ENCODE data around the gene FAM163A. TPM values are rescaled to one million over a fixed set of nuclear protein-coding genes. Genes with fewer than 3 reads are reported as not detected.
"Not testable (repeated sequence)": the region's sequence is repeated elsewhere in the genome, so short reads cannot be mapped to it uniquely, and the experiment has no call there.

The FAM163A gene
- polyA plus RNA-seq, 3 donors = 0.90 to 2.1 (median 1.0) TPM

DNA sequence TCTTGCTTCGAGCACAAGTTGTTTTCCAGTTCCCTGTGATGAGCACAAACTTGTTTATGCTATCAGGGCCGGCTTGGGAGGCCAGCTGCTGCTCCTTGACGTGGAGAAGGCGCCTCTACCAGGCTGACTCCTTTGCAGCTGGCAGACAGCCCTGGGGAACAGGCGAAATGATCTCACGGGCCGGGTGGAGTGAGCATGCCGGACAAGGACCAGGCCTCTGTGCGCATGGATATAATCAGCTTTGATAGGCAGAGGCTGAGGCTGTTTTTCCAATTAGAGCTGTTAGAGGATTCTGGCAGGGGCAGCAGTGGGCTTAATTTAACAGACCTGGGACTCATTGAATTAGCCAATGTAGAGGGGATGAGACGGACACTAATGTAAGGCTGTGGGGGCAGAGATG lies 38.9 kb downstream of the FAM163A start:
- no peak for DNase-seq (ENCODE audit: extremely low read depth in 1 of 11, low read depth in 9 of 11, low spot score in 4 of 11)

DNA sequence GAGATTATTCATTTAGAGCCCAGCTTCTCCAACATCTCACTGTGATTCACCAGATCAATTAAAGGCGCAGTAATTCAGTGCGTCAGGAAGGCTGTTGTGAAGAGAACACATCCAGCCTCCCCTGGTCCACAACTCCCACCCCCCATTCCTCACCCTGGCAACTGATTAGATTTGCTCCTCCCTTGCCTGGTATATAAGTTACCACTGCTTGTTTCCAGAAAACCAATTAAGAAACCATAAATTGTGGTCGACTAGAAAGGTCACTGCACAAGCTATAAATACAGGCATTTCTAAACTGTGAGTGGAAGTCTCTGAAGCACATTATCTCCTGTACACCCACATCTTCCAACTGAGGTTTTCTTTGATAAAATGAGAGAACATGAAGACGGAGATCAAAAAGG lies 41.9 kb downstream of the FAM163A start:
- DNase-seq (ENCODE audit: extremely low read depth in 1 of 11, low read depth in 9 of 11, low spot score in 4 of 11) = peak in 10 of 11 donors; percentile 28 to 85 (median 68)

DNA sequence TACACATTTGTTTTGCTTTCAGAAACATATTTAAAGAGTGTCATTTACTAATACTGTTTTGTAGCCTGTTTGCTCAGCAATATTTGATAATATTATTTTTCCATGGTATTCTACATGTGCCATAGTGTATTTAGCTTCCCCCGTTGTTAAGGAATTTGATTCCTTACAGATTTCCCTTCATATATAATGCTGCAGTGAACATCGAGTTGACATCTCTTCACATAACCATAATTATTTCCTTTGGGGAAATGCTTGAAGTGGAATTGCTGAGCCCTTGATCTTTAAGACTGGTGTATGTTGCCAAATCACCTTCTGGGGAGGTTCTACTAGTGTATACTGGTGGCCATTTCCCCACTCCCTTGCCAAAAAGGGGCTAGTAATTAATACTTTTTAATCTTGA lies 42.6 kb downstream of the FAM163A start:
- DNase-seq (ENCODE audit: extremely low read depth in 1 of 11, low read depth in 9 of 11, low spot score in 4 of 11) = no peak

DNA sequence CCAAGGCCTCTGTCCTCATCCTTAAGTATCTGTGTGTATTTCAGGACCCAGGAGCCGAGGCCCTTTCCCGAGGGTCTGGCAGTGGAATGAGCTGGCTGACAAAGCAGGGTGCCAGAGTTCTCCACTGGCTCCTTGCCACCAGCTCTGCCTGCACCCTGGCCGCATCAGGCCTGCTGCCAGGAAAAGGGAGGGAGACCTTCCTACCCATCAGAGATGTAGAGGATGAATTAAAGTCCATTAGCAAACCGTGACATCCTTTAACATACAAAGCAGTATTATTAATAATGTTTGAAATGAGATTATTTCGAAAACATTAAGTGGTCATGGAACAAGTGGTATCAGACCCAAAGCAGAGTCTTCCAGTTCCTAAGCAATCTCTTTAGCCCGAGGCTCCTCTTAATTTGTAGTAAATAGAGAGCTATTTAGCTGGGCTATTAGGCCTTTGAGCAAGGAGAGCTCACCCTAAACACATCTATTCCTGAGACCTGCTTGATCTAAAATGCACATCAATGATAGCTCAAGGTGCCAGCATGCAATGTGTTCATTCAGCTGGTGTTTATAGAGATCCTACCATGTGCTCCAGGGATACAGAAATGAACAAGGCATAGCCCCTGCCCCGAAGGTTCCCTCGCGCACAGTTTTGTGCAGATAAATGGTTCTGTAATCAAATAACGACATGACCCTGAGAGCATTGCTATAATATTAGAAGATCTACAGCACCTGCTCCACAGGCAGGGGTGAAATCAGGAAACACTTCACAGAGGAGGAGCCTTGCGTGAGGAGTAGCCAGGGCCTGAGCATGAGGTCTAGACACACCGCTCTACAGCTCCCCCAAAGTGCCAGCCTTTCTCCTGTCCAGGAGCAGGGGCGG lies 44.0 kb downstream of the FAM163A start:
- no peak for DNase-seq (ENCODE audit: extremely low read depth in 1 of 11, low read depth in 9 of 11, low spot score in 4 of 11)

DNA sequence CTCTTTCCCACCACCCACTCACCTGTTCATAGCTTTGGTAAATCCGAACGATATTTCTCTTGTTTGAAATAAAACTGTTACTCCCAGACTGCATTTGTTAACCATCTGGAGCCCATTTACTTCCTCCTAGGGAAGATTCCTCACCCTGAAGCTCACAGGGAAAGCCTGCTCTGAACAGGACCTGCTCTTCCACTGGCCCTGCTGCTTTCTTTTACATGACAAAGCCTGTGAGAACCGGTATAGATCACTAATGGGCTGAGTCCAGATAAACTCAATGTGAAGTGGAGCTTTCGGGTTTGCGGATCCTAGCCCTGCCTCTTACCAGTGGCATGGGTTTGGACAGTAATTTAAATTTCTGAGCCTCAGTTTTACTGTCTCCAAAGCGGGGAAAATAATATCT lies 45.2 kb downstream of the FAM163A start:
- DNase-seq (ENCODE audit: extremely low read depth in 1 of 11, low read depth in 9 of 11, low spot score in 4 of 11) = no peak

DNA sequence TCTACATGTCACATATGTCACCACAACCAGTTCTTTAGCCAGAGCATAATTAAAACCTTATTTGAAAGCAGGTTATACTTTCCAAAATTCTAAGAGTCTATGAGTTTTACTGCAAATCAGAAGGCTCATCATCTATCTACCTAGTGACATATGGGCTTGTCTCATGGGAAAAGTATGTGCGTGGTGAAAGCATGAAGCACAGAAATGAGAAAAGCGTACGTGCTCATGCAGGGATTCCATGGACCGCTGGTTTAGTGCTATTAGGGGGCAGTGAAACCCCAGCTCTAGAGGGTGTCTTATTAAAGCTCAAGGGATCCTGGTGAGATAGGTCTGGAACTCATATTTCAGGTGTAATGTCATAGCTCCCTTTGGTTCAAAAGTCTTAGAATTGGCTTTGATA lies 50.2 kb downstream of the FAM163A start:
- no peak for DNase-seq (ENCODE audit: extremely low read depth in 1 of 11, low read depth in 9 of 11, low spot score in 4 of 11)

DNA sequence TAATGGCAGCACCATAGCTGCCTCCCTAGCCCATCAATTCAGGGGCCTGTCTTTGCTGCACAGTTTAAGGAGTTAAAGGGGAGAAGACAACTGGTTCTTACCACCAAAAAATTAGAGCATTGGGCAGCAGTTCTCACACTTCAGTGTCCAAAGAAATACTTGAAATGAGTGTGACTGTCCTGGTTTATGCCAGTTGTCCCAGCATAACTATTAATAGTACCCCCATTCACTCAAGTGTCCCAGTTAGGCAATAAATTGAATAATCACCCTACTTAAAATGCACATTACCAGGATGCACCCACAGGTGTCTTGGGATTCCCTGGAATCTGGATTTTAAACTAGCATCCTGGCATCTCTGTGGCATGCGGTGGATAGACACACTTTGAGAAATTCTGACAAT lies 51.1 kb downstream of the FAM163A start:
- no peak for DNase-seq (ENCODE audit: extremely low read depth in 1 of 11, low read depth in 9 of 11, low spot score in 4 of 11)

DNA sequence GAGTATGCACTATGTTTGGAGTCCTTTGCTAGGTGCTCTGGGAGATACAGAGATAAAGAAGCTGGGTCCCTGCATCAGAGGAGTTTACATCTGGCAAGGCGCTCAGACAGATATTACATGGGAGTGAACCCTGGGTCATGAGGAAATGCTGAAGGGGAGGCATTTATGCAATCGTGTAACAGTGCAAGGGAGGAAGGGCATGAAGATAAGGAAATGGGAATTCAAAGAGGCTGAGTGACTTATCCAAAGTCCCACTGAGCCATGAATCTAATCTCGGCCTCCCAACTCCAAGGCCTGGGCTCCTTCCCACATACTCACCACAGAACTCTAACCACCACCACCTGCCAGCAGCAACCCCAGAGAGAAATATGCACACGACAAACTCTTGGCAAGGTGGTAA lies 51.6 kb downstream of the FAM163A start:
- no peak for DNase-seq (ENCODE audit: extremely low read depth in 1 of 11, low read depth in 9 of 11, low spot score in 4 of 11)

DNA sequence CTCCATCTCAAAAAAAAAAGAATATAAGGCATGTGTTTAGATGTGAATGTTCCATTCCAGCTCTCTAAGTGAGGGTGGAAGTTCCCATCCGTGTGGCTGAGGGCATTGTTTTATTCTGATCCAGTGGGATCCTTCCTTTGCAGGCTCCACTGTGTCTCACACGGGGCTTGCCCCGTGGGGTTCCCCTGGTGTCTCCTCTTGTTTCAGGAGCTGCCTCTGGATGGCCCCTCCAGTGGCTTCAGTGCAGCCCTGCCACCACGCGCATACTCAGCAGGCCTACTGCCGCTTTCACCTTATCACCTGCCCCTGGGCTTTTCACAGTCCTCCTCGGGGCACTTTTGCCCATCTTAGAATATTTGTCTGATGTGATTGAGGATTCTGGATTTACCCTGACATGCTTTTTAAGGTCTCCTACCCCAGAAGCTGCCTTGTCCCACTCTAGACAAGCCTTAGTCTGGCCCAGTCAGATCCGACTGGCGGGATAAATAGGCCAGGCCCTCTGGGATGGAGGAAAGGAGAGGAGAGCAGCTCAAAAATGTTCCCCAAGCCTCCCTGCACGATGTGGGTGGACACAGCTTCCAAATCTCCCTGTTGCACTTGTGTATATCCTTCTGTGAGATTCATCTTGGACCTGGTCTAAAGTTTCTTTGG lies 55.2 kb downstream of the FAM163A start:
- no peak for DNase-seq (ENCODE audit: extremely low read depth in 1 of 11, low read depth in 9 of 11, low spot score in 4 of 11)

DNA sequence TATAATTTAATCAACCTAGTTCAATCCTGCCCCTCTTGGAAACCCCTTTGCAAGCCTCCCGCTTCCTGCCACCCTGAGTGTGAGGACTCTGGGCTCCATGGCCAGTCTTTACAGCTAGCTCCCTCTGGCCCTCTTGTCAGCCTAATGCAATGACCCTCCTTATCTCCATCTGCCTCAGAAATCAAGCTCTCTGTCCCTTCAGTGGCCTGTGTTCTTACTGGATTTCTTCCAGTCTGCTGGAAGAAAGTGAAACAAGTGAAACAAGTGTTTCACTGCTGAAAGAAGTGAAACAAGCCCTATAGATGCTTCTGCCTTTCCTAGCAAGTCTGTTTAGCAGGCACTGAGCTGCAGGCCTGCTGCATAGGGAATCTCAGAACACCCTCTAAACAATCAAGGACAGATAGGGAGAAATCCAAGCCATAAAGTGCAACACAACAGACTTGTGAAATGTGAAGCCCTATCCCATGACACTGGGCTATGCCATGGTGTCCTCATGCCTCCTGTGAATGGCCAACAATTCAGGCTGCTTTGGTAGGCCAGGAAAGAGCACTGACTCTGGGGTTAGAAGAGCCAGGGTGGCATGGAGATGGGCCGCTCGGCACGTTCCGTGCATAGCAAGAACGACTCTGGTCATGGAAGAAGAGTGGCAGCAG lies 55.9 kb downstream of the FAM163A start:
- DNase-seq (ENCODE audit: extremely low read depth in 1 of 11, low read depth in 9 of 11, low spot score in 4 of 11) = no peak

DNA sequence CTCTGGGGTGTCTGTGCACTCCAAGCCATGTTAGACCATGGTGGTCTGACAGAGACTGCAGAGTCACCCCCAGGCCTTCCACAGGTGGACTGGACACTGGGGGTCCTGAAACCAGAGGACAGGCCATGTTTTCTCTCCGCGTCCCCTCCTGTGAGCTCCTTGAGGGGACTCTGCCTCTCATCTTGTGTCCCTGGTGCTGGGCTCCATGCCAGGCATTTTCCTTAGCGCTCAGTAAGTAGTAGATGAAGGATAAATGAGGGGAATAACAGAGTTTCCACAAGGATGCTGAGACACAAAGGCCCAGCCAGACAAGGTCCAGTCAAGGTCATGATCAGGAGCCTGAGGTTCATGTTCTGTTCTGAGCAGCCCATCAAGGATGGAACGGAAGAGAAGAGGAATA lies 57.4 kb downstream of the FAM163A start:
- no peak for DNase-seq (ENCODE audit: extremely low read depth in 1 of 11, low read depth in 9 of 11, low spot score in 4 of 11)

DNA sequence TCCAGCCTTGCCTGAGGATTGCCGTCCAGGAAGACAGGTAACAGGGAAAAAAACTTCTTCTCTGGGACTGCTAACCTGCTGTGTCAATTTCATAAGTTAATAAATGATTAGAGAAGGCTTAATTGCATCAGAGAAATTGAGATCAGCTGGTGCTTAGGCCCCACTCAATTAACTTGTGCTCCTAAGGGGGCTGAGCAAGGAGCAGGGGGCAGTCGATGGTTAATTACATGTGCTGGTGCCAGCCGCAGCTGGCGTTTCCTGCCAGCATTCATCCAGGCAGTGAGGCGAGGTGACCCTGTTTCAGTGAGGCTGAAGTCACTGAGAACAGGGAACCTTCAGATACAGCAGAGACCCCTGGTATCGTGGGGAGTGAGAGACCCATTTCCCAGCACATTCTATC lies 60.0 kb downstream of the FAM163A start:
- no peak for DNase-seq (ENCODE audit: extremely low read depth in 1 of 11, low read depth in 9 of 11, low spot score in 4 of 11)

DNA sequence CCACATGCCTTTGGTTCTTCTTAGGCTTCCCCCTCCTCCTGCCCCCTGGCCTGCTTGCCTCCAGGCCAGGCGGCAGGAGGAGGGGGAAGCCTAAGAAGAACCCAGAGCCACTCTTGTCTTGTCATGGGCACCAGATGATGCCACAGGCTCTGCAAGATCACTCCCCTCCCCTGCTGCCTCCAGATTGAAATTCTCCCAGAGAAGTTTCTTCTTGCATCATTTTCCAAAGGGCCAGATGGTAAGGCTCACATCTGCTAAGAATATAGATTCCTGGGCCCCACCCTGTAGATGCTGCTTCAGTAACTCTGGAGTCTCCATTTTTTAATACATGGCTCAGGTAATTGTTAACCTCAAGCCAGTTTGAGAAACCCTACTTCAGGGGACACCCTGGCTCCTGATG lies 60.8 kb downstream of the FAM163A start:
- no peak for DNase-seq (ENCODE audit: extremely low read depth in 1 of 11, low read depth in 9 of 11, low spot score in 4 of 11)

DNA sequence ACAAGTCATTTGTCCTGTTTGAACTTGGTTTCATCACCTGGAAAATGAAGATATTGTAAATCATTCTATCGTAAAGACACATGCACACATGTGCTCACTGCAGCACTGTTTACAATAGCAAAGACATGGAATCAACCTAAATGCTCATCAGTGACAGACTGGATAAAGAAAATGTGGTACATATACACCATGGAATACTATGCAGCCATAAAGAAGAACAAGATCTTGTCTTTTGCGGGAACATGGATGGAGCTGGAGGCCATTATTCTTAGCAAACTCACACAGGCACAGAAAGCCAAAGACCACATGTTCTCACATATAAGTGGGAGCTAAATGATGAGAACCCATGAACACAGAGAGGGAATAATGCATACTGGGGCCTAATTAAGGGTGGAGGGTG lies 61.3 kb downstream of the FAM163A start:
- DNase-seq (ENCODE audit: extremely low read depth in 1 of 11, low read depth in 9 of 11, low spot score in 4 of 11) = not testable (repeated sequence)

DNA sequence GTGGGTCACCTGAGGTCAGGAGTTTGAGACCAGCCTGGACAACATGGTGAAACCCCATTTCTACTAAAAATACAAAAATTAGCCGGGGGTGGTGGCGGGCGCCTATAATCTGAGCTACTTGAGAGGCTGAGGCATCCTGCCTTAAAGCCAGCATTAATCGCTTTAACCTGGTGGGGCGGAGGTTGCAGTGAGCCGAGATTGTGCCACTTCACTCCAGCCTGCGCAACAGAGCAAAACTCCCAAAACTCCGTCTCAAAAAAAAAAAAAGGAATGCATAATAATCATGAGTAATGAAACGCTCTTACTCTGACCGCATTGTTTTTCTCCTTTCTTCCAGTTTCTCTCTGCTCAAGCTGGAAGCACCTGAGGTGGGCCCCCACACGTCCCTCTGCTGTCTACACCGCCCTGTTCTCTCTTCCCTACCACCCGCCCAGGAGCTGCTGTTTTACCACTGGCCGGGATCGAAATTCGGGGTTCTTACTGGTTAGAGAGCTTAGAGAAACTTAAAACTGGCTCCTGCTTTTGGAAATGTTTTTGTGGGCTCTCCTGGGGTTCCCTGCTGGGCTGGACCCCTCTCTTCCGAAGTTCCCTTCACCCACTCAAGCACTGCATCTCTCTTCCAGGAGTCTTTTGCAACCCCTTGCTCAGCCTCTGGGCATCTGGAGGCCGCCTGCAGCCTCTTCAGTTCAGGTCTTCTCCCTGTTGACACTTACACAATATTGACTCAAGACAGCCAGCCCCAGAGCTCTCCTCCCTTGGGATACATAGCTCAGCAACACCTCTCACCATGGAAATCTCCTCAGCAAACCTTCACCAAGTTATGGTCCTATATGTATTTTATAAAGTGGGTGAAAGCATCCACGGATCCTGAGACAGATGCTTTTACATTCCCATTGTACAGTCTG lies 62.5 kb downstream of the FAM163A start:
- DNase-seq (ENCODE audit: extremely low read depth in 1 of 11, low read depth in 9 of 11, low spot score in 4 of 11) = no peak

DNA sequence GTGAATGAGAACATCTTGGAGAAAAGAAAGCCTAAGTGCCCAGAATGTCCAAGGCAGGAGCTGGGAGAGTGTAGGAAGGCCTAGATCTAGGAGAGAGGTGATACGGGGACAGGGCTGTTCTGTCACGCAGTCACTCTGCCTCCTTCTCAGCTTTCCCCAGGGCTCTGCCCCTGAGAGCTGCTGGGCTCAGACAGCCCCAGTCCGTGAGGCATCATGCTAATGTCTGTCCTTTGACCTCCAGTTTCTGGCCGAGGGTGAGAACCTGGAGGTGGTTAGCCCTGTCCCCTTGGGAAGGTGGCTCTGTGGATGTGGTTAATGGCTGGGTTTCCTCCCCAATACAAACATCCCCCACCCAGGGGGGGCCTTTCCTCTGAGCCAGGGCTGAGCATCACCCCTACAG lies 63.2 kb downstream of the FAM163A start:
- no peak for DNase-seq (ENCODE audit: extremely low read depth in 1 of 11, low read depth in 9 of 11, low spot score in 4 of 11)

DNA sequence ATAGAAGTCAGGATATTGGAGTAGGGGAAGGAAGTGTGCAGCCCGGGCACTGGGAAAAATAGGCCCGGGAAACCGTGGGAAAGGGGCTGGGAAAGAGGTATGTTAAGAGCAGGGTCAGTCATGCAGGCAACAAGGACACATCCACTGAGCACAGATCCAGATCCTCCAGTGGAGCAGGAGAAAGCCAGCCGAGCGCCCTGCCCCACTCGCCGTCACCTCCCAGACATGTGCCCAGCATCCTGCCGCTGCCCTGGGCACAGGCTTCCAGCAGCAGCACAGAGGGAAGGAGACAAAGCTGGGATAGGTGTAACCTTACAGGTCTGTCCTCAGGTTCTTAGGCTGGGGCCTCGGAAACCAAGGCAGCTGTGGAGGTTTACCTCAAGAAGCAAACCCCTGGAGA lies 64.2 kb downstream of the FAM163A start:
- no peak for DNase-seq (ENCODE audit: extremely low read depth in 1 of 11, low read depth in 9 of 11, low spot score in 4 of 11)

DNA sequence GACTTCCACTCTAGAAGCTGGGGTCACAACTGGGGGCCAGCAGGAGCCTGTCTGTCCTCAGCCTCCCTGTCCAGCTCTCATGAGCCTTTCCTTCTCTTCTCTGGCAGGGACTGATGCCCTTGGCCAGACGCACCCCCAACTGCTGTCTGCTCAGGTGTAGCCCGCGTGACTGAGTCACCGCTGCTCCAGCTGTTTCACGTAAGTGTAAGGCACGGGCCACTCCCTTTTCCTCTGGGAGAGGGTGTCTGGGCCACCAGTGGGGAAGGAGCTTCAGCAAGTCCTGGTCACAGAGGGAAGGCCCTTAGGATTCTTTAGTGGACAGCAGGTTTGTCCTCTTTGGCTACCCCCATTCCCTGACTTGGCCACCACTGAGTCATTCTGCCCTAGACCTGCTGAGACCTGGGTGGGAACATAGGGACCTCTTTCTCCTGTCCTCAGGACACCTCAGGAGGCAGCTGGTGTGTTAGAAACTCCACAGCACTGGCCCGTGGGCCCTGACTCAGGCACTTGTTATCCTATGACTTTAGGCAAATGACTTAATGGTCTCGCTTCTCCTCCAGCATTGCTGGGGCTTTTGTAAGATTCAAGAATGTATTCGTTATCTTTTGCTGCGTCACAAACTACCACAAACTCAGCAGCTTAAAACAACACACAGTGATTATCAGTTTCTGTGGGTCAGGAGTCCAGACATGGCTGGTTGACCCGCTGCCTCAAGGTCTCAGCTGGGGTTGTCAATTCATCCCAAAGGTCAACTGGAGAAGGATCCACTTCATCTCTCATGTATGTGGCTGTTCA lies 64.8 kb downstream of the FAM163A start:
- DNase-seq (ENCODE audit: extremely low read depth in 1 of 11, low read depth in 9 of 11, low spot score in 4 of 11) = no peak

Measured in renal cortex interstitium (tissue), 11 donors.